Sigmoid colon (tissue), 7 donors: ENCODE measurements around the gene FJX1. TPM values are rescaled to one million over a fixed set of nuclear protein-coding genes. Genes with fewer than 3 reads are reported as not detected.

Source experiments
- DNase-seq: peaks from one replicate; pipeline ENCODE4 v3.0.0-alpha.2; 2019
- H3K27ac ChIP-seq, 4 donors: fragments of 200-600 bp; sonication (generic); one replicate each; pipeline ENCODE4 v1.5.1; 2016 to 2019; ENCODE audit warnings: mild to moderate bottlenecking in 1 of 4
- H3K27me3 ChIP-seq, 3 donors: fragments of 200-600 bp; sonication (generic); one replicate each; pipeline ENCODE4 v1.5.1; 2019; ENCODE audit warnings: mild to moderate bottlenecking in 1 of 3
- H3K36me3 ChIP-seq, 4 donors: fragments of 200-600 bp; sonication (generic); one replicate each; pipeline ENCODE4 v1.5.1; 2016 to 2019
- H3K4me1 ChIP-seq, 4 donors: fragments of 200-600 bp; sonication (generic); one replicate each; pipeline ENCODE4 v1.5.1; 2017 to 2019
- H3K4me3 ChIP-seq, 4 donors: fragments of 200-600 bp; sonication (generic); one replicate each; pipeline ENCODE4 v1.5.1; 2017 to 2019; ENCODE audit warnings: mild to moderate bottlenecking in 2 of 4, moderate library complexity in 1 of 4
- H3K9me3 ChIP-seq, 4 donors: fragments of 200-600 bp in 3 of 4; sonication (generic) in 3 of 4; one replicate each; pipeline versions ENCODE4 v1.5.1 to v1.6.1; 2013 to 2019
- CTCF ChIP-seq, 4 experiments: fragments of 450-650 bp in 3 of 4; fragments of 200-600 bp in 1 of 4; IDR thresholded peaks; one replicate each; pipeline ENCODE4 v1.5.1; 2016 to 2019; ENCODE audit warnings: antibody characterized with exemption in 4 of 4, mild to moderate bottlenecking in 3 of 4, moderate library complexity in 2 of 4
- EP300 ChIP-seq, 4 donors: sonication (generic); formaldehyde crosslinking; IDR thresholded peaks; one replicate each; pipeline ENCODE4 v1.6.1; 2017; ENCODE audit warnings: antibody characterized with exemption in 4 of 4
- POLR2A ChIP-seq, 2 donors: fragments of 450-650 bp; IDR thresholded peaks; one replicate each; pipeline ENCODE4 v1.6.1; 2016; ENCODE audit warnings: antibody characterized with exemption in 2 of 2, mild to moderate bottlenecking in 2 of 2, moderate library complexity in 2 of 2
- POLR2AphosphoS5 ChIP-seq, 4 donors: sonication (generic); formaldehyde crosslinking; IDR thresholded peaks; one replicate each; pipeline ENCODE4 v1.6.1; 2017; ENCODE audit warnings: antibody characterized with exemption in 4 of 4
- WGBS, 2 donors: extraction: QIAGEN DNeasy Blood & Tissue Kit; methylation state at CpG; one replicate each; pipeline ENCODE4 v1.1.7; 2013; 5-methylcytosine and 5-hydroxymethylcytosine counted together
- intact Hi-C: fragments of 100-400 bp; cut with DNase I; formaldehyde crosslinking; loops from one replicate; pipeline ENCODE4 v1.15.1; 2023
- polyA plus RNA-seq, 3 donors: library from polyadenylated mRNA; stranded (reverse); fragments of 200-250 nt; gene quantifications; one replicate each; pipeline ENCODE4 v1.2.3, GENCODE V29; 2013
- total RNA-seq, 4 donors: library from RNA; depleted of rRNA; stranded (reverse); fragments of >200 nt; gene quantifications; one replicate each; pipeline ENCODE4 v1.1.0, GENCODE V29; 2016
- donor health status: healthy with polysubstance abuse.
- donor health status: Bipolar disorder and iron deficiency.
- donor health status: healthy.

The FJX1 gene
- total and polyA plus RNA-seq, 7 donors, result 0.46 to 9.4 (median 2.3) TPM; not detected in 1

GRCh38 chr11:35608502-35608901 is 9.8 kb upstream of the FJX1 start:
- intact Hi-C loops, result no loop called here
- H3K4me3 ChIP-seq, result no peak overlapping the region
- H3K27me3 ChIP-seq, result peaks cover 0 to 6% (median 0%) of the 10 kb centered on the region in 3 donors
- WGBS, 2 donors, result 46 to 77% methylated on average over 4 of the region's 4 CpGs
- H3K27ac ChIP-seq, result no peak overlapping the region
- H3K9me3 ChIP-seq, result no peaks in the 10 kb centered on the region
- TF ChIP-seq POLR2AphosphoS5 (IDR thresholded peaks at IDR 0.05) (no peak), CTCF (IDR thresholded peaks at IDR 0.05) (no peak), POLR2A (IDR thresholded peaks at IDR 0.05) (no peak), EP300 (IDR thresholded peaks at IDR 0.05) (no peak)
- H3K4me1 ChIP-seq, result peaks cover 0 to 15% (median 8%) of the 10 kb centered on the region in 4 donors
- no peak for DNase-seq
- H3K36me3 ChIP-seq, result no peaks in the 10 kb centered on the region

GRCh38 chr11:35609656-35610055 is 8.6 kb upstream of the FJX1 start:
- H3K4me3 ChIP-seq, result no peak overlapping the region
- H3K27me3 ChIP-seq, result peaks cover 0 to 6% (median 0%) of the 10 kb centered on the region in 3 donors
- WGBS, 2 donors, result 76 to 87% methylated on average over 6 of the region's 6 CpGs
- H3K4me1 ChIP-seq, result peaks cover 0 to 15% (median 8%) of the 10 kb centered on the region in 4 donors
- TF ChIP-seq POLR2AphosphoS5 (IDR thresholded peaks at IDR 0.05) (no peak), CTCF (IDR thresholded peaks at IDR 0.05) (no peak), POLR2A (IDR thresholded peaks at IDR 0.05) (no peak), EP300 (IDR thresholded peaks at IDR 0.05) (no peak)
- H3K36me3 ChIP-seq, result no peaks in the 10 kb centered on the region
- DNase-seq, result no peak
- intact Hi-C loops, result no loop called here
- H3K9me3 ChIP-seq, result no peaks in the 10 kb centered on the region
- H3K27ac ChIP-seq, result no peak overlapping the region

- H3K4me1 ChIP-seq, result peaks cover 0 to 7% (median 5%) of the 10 kb centered on the region in 4 donors
- H3K9me3 ChIP-seq, result no peaks in the 10 kb centered on the region
- WGBS, 2 donors, result 78 to 87% methylated on average over 7 of the region's 7 CpGs
- no peak for DNase-seq
- intact Hi-C loops, result no loop called here
- peaks cover 0 to 6% (median 0%) of the 10 kb centered on the region in 3 donors for H3K27me3 ChIP-seq
- H3K36me3 ChIP-seq, result no peaks in the 10 kb centered on the region
- H3K27ac ChIP-seq, result no peak overlapping the region
- H3K4me3 ChIP-seq, result no peak overlapping the region
- TF ChIP-seq POLR2AphosphoS5 (IDR thresholded peaks at IDR 0.05), result no peak
Observed at GRCh38 chr11:35610631-35611030, 7.6 kb upstream of the FJX1 start.

GRCh38 chr11:35611741-35612140 is 6.5 kb upstream of the FJX1 start:
- WGBS, 2 donors, result 21 to 37% methylated on average over 1 of the region's 1 CpG
- no peak for TF ChIP-seq POLR2A (IDR thresholded peaks at IDR 0.05)
- TF ChIP-seq EP300 (IDR thresholded peaks at IDR 0.05), result no peak
- no peak for TF ChIP-seq POLR2AphosphoS5 (IDR thresholded peaks at IDR 0.05)
- no peak for TF ChIP-seq CTCF (IDR thresholded peaks at IDR 0.05)
- intact Hi-C loops, result no loop called here
- Histone ChIP-seq H3K9me3 (no peaks in the 10 kb centered on the region), H3K27ac (no peak overlapping the region), H3K4me3 (no peak overlapping the region), H3K36me3 (no peaks in the 10 kb centered on the region), H3K4me1 (no peaks in the 10 kb centered on the region), H3K27me3 (peaks cover 0 to 6% (median 0%) of the 10 kb centered on the region in 3 donors)
- no peak for DNase-seq

- H3K27me3 ChIP-seq, result peaks cover 2 to 12% (median 10%) of the 10 kb centered on the region in 3 donors
- TF ChIP-seq CTCF (IDR thresholded peaks at IDR 0.05) (no peak), POLR2A (IDR thresholded peaks at IDR 0.05) (no peak), EP300 (IDR thresholded peaks at IDR 0.05) (no peak), POLR2AphosphoS5 (IDR thresholded peaks at IDR 0.05) (no peak)
- no peak for DNase-seq
- no peak overlapping the region for H3K4me3 ChIP-seq
- H3K36me3 ChIP-seq, result no peaks in the 10 kb centered on the region
- 50 to 72% methylated on average over 1 of the region's 1 CpG for WGBS, 2 donors
- intact Hi-C loops, result loop anchor here (5.0 kb wide), 2 partner anchors 207 to 877 kb away; no protein-coding TSS in a partner anchor
- H3K9me3 ChIP-seq, result no peaks in the 10 kb centered on the region
- peaks cover 0 to 24% (median 18%) of the 10 kb centered on the region in 4 donors for H3K4me1 ChIP-seq
- H3K27ac ChIP-seq, result no peak overlapping the region
Observed at GRCh38 chr11:35614939-35615569, 3.2 kb upstream of the FJX1 start.
